NT2/D1 (cell line): ENCODE measurements around the gene ABHD12.

Experiments used
- SUZ12 ChIP-seq: IDR thresholded peaks from 2 replicates; pipeline ENCODE4 v1.6.1; 2011; ENCODE audit not compliant: insufficient read length, insufficient read depth; ENCODE audit errors: extremely low read depth
- ZNF274 ChIP-seq: IDR thresholded peaks from 2 replicates; pipeline ENCODE4 v1.6.1; 2011; ENCODE audit warnings: mild to moderate bottlenecking, low read depth, low read length

GRCh38 chr20:25356271-25356933 lies 34.2 kb downstream of the ABHD12 start:
- no peak for TF ChIP-seq ZNF274
- TF ChIP-seq SUZ12 = no peak
